Neural cell (in vitro differentiated cells): ENCODE data around the gene PSENEN.

ENCODE experiments used
- EP300 ChIP-seq: fragments of 450-650 bp; conservative IDR thresholded peaks from 2 replicates; pipeline ENCODE4 v1.6.1; 2014; ENCODE audit warnings: antibody characterized with exemption, mild to moderate bottlenecking, moderate library complexity; ENCODE audit not compliant: poor library complexity, severe bottlenecking
- EZH2 ChIP-seq: fragments of 200-600, 300-800 bp; shearing (Covaris generic), sonication (generic); IDR thresholded peaks from 2 replicates; pipeline ENCODE4 v1.6.1; 2014; ENCODE audit warnings: antibody characterized with exemption, low read length, borderline replicate concordance, mild to moderate bottlenecking; ENCODE audit not compliant: insufficient read depth, poor library complexity, severe bottlenecking
- RAD21 ChIP-seq: fragments of 450-650 bp; conservative IDR thresholded peaks from 2 replicates; pipeline ENCODE4 v1.6.1; 2014; ENCODE audit warnings: antibody characterized with exemption, mild to moderate bottlenecking, moderate library complexity
- TF ChIP-seq, protein P1 (sequence below): fragments of 450-650 bp; IDR thresholded peaks from 2 replicates; pipeline ENCODE4 v1.5.1; 2014; ENCODE audit warnings: antibody characterized with exemption, mild to moderate bottlenecking, moderate library complexity; ENCODE audit not compliant: poor library complexity, severe bottlenecking
- TF ChIP-seq, protein P2 (sequence below): IDR thresholded peaks from 2 replicates; pipeline ENCODE4 v1.6.1; 2012; ENCODE audit warnings: borderline replicate concordance

- TF ChIP-seq RAD21: no peak
- TF ChIP-seq, protein P1, sequence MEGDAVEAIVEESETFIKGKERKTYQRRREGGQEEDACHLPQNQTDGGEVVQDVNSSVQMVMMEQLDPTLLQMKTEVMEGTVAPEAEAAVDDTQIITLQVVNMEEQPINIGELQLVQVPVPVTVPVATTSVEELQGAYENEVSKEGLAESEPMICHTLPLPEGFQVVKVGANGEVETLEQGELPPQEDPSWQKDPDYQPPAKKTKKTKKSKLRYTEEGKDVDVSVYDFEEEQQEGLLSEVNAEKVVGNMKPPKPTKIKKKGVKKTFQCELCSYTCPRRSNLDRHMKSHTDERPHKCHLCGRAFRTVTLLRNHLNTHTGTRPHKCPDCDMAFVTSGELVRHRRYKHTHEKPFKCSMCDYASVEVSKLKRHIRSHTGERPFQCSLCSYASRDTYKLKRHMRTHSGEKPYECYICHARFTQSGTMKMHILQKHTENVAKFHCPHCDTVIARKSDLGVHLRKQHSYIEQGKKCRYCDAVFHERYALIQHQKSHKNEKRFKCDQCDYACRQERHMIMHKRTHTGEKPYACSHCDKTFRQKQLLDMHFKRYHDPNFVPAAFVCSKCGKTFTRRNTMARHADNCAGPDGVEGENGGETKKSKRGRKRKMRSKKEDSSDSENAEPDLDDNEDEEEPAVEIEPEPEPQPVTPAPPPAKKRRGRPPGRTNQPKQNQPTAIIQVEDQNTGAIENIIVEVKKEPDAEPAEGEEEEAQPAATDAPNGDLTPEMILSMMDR: no peak
- TF ChIP-seq EZH2: no peak
- no peak for TF ChIP-seq EP300
- TF ChIP-seq, protein P2, sequence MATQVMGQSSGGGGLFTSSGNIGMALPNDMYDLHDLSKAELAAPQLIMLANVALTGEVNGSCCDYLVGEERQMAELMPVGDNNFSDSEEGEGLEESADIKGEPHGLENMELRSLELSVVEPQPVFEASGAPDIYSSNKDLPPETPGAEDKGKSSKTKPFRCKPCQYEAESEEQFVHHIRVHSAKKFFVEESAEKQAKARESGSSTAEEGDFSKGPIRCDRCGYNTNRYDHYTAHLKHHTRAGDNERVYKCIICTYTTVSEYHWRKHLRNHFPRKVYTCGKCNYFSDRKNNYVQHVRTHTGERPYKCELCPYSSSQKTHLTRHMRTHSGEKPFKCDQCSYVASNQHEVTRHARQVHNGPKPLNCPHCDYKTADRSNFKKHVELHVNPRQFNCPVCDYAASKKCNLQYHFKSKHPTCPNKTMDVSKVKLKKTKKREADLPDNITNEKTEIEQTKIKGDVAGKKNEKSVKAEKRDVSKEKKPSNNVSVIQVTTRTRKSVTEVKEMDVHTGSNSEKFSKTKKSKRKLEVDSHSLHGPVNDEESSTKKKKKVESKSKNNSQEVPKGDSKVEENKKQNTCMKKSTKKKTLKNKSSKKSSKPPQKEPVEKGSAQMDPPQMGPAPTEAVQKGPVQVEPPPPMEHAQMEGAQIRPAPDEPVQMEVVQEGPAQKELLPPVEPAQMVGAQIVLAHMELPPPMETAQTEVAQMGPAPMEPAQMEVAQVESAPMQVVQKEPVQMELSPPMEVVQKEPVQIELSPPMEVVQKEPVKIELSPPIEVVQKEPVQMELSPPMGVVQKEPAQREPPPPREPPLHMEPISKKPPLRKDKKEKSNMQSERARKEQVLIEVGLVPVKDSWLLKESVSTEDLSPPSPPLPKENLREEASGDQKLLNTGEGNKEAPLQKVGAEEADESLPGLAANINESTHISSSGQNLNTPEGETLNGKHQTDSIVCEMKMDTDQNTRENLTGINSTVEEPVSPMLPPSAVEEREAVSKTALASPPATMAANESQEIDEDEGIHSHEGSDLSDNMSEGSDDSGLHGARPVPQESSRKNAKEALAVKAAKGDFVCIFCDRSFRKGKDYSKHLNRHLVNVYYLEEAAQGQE: no peak
Measured at GRCh38 chr19:35732540-35733179, 12.8 kb upstream of the PSENEN start.
